NCI-H1694 treated with DMSO at 0.1 percent for 48 hours (cell line): Measurements from ENCODE around the gene OLFM1.

Experiments
- DNase-seq: peaks from one replicate; lab custom pipeline; 2025; lab: John Stamatoyannopoulos, UW

Gene OLFM1

GRCh38 chr9:135087489-135087792, at the start of gene OLFM1:
TSS of gene OLFM1 (plus strand) at chr9:135087668. CDS start at chr9:135087990, 322 bp downstream.
- no peak for DNase-seq

GRCh38 chr9:135038331-135038730, 49.1 kb upstream of the OLFM1 start:
- DNase-seq: no peak

- no peak for DNase-seq
Observed at GRCh38 chr9:135038826-135039225, 48.6 kb upstream of the OLFM1 start.

- DNase-seq: no peak
Observed at GRCh38 chr9:135039266-135039870, 48.1 kb upstream of the OLFM1 start.

GRCh38 chr9:135039916-135040645, 47.4 kb upstream of the OLFM1 start:
- DNase-seq: no peak

GRCh38 chr9:135040892-135041291, 46.6 kb upstream of the OLFM1 start:
- DNase-seq: no peak

GRCh38 chr9:135043345-135043744, 44.1 kb upstream of the OLFM1 start:
- no peak for DNase-seq

- DNase-seq: no peak
Observed at GRCh38 chr9:135045264-135045927, 42.1 kb upstream of the OLFM1 start.

GRCh38 chr9:135045928-135046738, 41.3 kb upstream of the OLFM1 start:
- DNase-seq: no peak

- no peak for DNase-seq
Observed at GRCh38 chr9:135046739-135047350, 40.6 kb upstream of the OLFM1 start.

GRCh38 chr9:135047521-135047920, 39.9 kb upstream of the OLFM1 start:
- DNase-seq: no peak

GRCh38 chr9:135048046-135048757, 39.3 kb upstream of the OLFM1 start:
- no peak for DNase-seq

- no peak for DNase-seq
Observed at GRCh38 chr9:135048758-135049444, 38.6 kb upstream of the OLFM1 start.

GRCh38 chr9:135049460-135049859, 38.0 kb upstream of the OLFM1 start:
- DNase-seq: no peak

- no peak for DNase-seq
Observed at GRCh38 chr9:135050072-135050990, 37.1 kb upstream of the OLFM1 start.

- DNase-seq: no peak
Observed at GRCh38 chr9:135051316-135052038, 36.0 kb upstream of the OLFM1 start.

GRCh38 chr9:135053133-135053532, 34.3 kb upstream of the OLFM1 start:
- no peak for DNase-seq

- DNase-seq: no peak
Observed at GRCh38 chr9:135055181-135055580, 32.3 kb upstream of the OLFM1 start.

GRCh38 chr9:135056541-135056940, 30.9 kb upstream of the OLFM1 start:
- no peak for DNase-seq
